Activated CD8-positive, alpha-beta memory T cell treated with anti-CD3 and anti-CD28 coated beads, Interleukin-2, amount 50 U/mL, for 1 hour (primary cell): ENCODE results near the gene AMMECR1.

Source experiments
- DNase-seq: peaks from one replicate; pipeline ENCODE4 v3.0.0-alpha.2; 2020; ENCODE audit errors: extremely low read depth

AMMECR1 gene

GRCh38 chrX:110212299-110212698 lies 105.6 kb downstream of the AMMECR1 start:
- no peak for DNase-seq

GRCh38 chrX:110211340-110211739 lies 106.5 kb downstream of the AMMECR1 start:
- DNase-seq: no peak

GRCh38 chrX:110210417-110211139 lies 107.3 kb downstream of the AMMECR1 start:
- DNase-seq: no peak

- DNase-seq: no peak
These were observed 109.8 kb downstream of the AMMECR1 start for GRCh38 chrX:110208092-110208491.

- no peak for DNase-seq
These were observed 112.9 kb downstream of the AMMECR1 start for GRCh38 chrX:110204986-110205385.

- no peak for DNase-seq
These were observed 116.1 kb downstream of the AMMECR1 start for GRCh38 chrX:110201799-110202198.

GRCh38 chrX:110194977-110195376 lies 122.9 kb downstream of the AMMECR1 start:
- DNase-seq: no peak

GRCh38 chrX:110192516-110192915 lies 125.4 kb downstream of the AMMECR1 start:
- DNase-seq: no peak

- DNase-seq: no peak
These were observed 129.0 kb downstream of the AMMECR1 start for GRCh38 chrX:110188701-110189558.

- no peak for DNase-seq
These were observed 134.6 kb downstream of the AMMECR1 start for GRCh38 chrX:110183314-110183713.

- DNase-seq: no peak
These were observed 135.0 kb downstream of the AMMECR1 start for GRCh38 chrX:110182865-110183264.

GRCh38 chrX:110182362-110182761 lies 135.5 kb downstream of the AMMECR1 start:
- DNase-seq: no peak

GRCh38 chrX:110181459-110182137 lies 136.3 kb downstream of the AMMECR1 start:
- no peak for DNase-seq

GRCh38 chrX:110180928-110181310 lies 137.0 kb downstream of the AMMECR1 start:
- no peak for DNase-seq

GRCh38 chrX:110180176-110180927 lies 137.5 kb downstream of the AMMECR1 start:
- DNase-seq: no peak

GRCh38 chrX:110178179-110178865 lies 139.6 kb downstream of the AMMECR1 start:
- no peak for DNase-seq

GRCh38 chrX:110175696-110176095 lies 142.2 kb downstream of the AMMECR1 start:
- no peak for DNase-seq

GRCh38 chrX:110175146-110175545 lies 142.7 kb downstream of the AMMECR1 start:
- no peak for DNase-seq

GRCh38 chrX:110173192-110174175 lies 144.4 kb downstream of the AMMECR1 start:
- DNase-seq: no peak

- DNase-seq: no peak
These were observed 145.7 kb downstream of the AMMECR1 start for GRCh38 chrX:110172215-110172614.
